ENCODE measurements around the gene PPFIA1. TPM values are rescaled to one million over a fixed set of nuclear protein-coding genes. Genes with fewer than 3 reads are reported as not detected.

The PPFIA1 gene
- total RNA-seq, 4 donors from 2014 or later, result 18.8 to 79.7 (median 39.1) TPM

DNA sequence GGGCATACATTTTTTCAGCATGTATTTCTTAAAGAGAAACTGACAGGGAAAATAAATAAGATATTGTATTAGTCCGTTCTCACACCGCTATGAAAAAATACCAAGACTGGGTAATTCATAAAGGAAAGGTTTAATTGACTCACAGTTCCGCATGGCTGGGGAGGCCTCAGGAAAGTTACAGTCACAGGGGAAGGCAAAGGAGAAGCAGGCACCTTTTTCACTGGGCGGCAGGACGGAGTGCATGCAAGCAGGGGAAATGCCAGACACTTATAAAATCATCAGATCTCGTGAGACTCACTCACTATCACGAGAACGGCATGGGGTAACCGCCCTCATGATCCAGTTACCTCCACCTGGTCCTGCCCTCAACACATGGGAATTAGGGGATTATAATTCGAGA is 44.2 kb downstream of the PPFIA1 start:
- no peak for TF ChIP-seq POLR2A (IDR thresholded peaks at IDR 0.05)
- TF ChIP-seq, protein P1, sequence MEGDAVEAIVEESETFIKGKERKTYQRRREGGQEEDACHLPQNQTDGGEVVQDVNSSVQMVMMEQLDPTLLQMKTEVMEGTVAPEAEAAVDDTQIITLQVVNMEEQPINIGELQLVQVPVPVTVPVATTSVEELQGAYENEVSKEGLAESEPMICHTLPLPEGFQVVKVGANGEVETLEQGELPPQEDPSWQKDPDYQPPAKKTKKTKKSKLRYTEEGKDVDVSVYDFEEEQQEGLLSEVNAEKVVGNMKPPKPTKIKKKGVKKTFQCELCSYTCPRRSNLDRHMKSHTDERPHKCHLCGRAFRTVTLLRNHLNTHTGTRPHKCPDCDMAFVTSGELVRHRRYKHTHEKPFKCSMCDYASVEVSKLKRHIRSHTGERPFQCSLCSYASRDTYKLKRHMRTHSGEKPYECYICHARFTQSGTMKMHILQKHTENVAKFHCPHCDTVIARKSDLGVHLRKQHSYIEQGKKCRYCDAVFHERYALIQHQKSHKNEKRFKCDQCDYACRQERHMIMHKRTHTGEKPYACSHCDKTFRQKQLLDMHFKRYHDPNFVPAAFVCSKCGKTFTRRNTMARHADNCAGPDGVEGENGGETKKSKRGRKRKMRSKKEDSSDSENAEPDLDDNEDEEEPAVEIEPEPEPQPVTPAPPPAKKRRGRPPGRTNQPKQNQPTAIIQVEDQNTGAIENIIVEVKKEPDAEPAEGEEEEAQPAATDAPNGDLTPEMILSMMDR (IDR thresholded peaks at IDR 0.05), result no peak
- Histone ChIP-seq H3K4me1 (no peaks in the 10 kb centered on the region), H3K27me3 (no peaks in the 10 kb centered on the region), H3K36me3 (no peaks in the 10 kb centered on the region), H3K9me3 (no peaks in the 10 kb centered on the region), H3K4me3 (no peak overlapping the region), H3K27ac (no peak overlapping the region)
- DNase-seq, result no peak
- intact Hi-C loops (cut with DNase I; ENCODE audit: low total_unique reads), result no loop called here

- no peak for DNase-seq
- no peaks in the 10 kb centered on the region for H3K4me1 ChIP-seq
- H3K9me3 ChIP-seq, result no peaks in the 10 kb centered on the region
- intact Hi-C loops (cut with DNase I; ENCODE audit: low total_unique reads), result no loop called here
- H3K36me3 ChIP-seq, result no peaks in the 10 kb centered on the region
- H3K4me3 ChIP-seq, result no peak overlapping the region
- no peak overlapping the region for H3K27ac ChIP-seq
- H3K27me3 ChIP-seq, result no peaks in the 10 kb centered on the region
- TF ChIP-seq, protein P1 (IDR thresholded peaks at IDR 0.05), result no peak
- no peak for TF ChIP-seq POLR2A (IDR thresholded peaks at IDR 0.05)
Observed at GRCh38 chr11:70315716-70316115, 45.2 kb downstream of the PPFIA1 start.

GRCh38 chr11:70317581-70318305 is 47.3 kb downstream of the PPFIA1 start:
- Histone ChIP-seq H3K27ac (no peak overlapping the region), H3K4me1 (no peaks in the 10 kb centered on the region), H3K27me3 (no peaks in the 10 kb centered on the region), H3K4me3 (no peak overlapping the region), H3K36me3 (no peaks in the 10 kb centered on the region), H3K9me3 (no peaks in the 10 kb centered on the region)
- DNase-seq, result no peak
- intact Hi-C loops (cut with DNase I; ENCODE audit: low total_unique reads), result no loop called here
- TF ChIP-seq POLR2A (IDR thresholded peaks at IDR 0.05), result no peak
- TF ChIP-seq, protein P1 (IDR thresholded peaks at IDR 0.05), result no peak

DNA sequence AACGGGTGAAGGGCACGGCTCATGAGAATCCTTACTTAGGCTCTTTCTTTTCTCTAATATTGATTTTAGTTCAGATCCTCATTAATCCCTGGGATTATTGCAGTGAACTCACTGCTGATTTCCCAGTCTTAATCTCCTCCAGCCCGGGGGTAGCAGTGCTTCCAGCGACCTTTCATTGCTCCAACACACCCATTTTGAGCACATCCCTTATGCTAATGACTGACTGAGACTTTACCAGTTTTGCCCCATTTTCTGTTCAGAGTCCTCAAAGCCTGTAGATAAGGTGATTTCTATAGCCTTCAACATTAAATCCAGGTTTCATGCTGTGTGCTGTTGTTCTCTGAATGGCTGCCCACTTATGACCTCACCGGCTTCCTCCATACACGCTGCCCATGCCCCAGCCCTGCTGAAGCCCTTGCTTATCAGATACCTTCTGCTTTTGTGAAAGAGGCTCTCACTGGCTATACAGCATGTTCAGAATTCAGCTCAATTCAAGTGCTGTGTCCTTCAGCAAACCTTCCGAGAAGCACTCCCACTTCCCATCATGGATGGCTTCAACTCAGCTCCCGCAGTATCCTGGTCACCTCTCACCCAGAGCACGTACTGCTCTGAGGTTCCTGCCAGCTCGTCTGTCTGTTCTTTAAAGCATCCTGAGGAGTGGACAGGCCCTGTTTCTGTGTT is 49.0 kb downstream of the PPFIA1 start:
- Histone ChIP-seq H3K36me3 (no peaks in the 10 kb centered on the region), H3K27me3 (no peaks in the 10 kb centered on the region), H3K27ac (no peak overlapping the region), H3K9me3 (no peaks in the 10 kb centered on the region), H3K4me3 (no peak overlapping the region), H3K4me1 (no peaks in the 10 kb centered on the region)
- TF ChIP-seq, protein P1 (IDR thresholded peaks at IDR 0.05), result no peak
- TF ChIP-seq POLR2A (IDR thresholded peaks at IDR 0.05), result no peak
- DNase-seq, result no peak
- intact Hi-C loops (cut with DNase I; ENCODE audit: low total_unique reads), result no loop called here

DNA sequence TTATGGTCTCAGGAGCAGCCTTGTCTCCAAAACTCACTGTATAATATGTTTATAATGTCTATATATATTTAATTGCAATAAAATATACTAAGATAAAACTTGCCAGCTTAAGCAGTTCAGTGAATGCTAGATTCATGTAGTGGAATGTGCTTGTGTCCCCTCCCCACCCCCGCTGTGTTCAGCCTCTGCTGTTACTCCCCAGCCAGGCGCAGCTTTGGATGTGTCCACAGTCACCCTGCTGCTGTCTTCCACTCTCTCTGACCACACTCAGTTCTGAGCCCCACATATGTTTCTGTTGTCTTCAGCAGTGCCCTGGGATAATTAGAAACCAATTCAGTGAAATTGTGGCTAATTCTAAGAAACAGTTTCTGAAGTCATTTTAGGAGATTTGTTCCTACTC is 52.2 kb downstream of the PPFIA1 start:
- intact Hi-C loops (cut with DNase I; ENCODE audit: low total_unique reads), result no loop called here
- H3K9me3 ChIP-seq, result no peaks in the 10 kb centered on the region
- H3K4me3 ChIP-seq, result no peak overlapping the region
- no peaks in the 10 kb centered on the region for H3K27me3 ChIP-seq
- no peaks in the 10 kb centered on the region for H3K36me3 ChIP-seq
- H3K27ac ChIP-seq, result no peak overlapping the region
- no peak for TF ChIP-seq POLR2A (IDR thresholded peaks at IDR 0.05)
- TF ChIP-seq, protein P1 (IDR thresholded peaks at IDR 0.05), result no peak
- DNase-seq, result no peak
- H3K4me1 ChIP-seq, result no peaks in the 10 kb centered on the region

Data from uterus (tissue), 4 donors.